Thyroid gland (tissue), 4 donors: ENCODE measurements around the gene ZBTB18. TPM values are rescaled to one million over a fixed set of nuclear protein-coding genes. Genes with fewer than 3 reads are reported as not detected.

Experiments
- DNase-seq, 2 donors: peaks; one replicate each; pipeline ENCODE4 v3.0.0-alpha.2; 2019
- H3K27ac ChIP-seq, 3 donors: fragments of 200-600 bp; sonication (generic); 1 replicate in 2 of 3; 2 replicates in 1 of 3; pipeline ENCODE4 v1.5.1; 2016 to 2019; ENCODE audit warnings: mild to moderate bottlenecking in 1 of 3, moderate library complexity in 1 of 3
- H3K27me3 ChIP-seq: fragments of 200-600 bp; sonication (generic); one replicate; pipeline ENCODE4 v1.5.1; 2019
- H3K36me3 ChIP-seq, 2 donors: fragments of 200-600 bp; sonication (generic); one replicate each; pipeline ENCODE4 v1.5.1; 2016 to 2019
- H3K4me1 ChIP-seq, 2 donors: fragments of 200-600 bp; sonication (generic); one replicate each; pipeline ENCODE4 v1.5.1; 2017 to 2019
- H3K4me3 ChIP-seq, 3 donors: fragments of 200-600 bp; sonication (generic); replicated peaks in 1 of 3; 1 replicate in 2 of 3; 2 replicates in 1 of 3; pipeline ENCODE4 v1.5.1; 2016; ENCODE audit warnings: mild to moderate bottlenecking in 1 of 3
- H3K9me3 ChIP-seq: fragments of 200-600 bp; sonication (generic); one replicate; pipeline ENCODE4 v1.5.1; 2017
- POLR2A ChIP-seq, 2 donors: fragments of 450-650 bp; IDR thresholded peaks; one replicate each; pipeline ENCODE4 v1.6.1; 2017; ENCODE audit warnings: antibody characterized with exemption in 2 of 2, mild to moderate bottlenecking in 2 of 2, moderate library complexity in 1 of 2
- WGBS, 2 donors: methylation state at CpG; one replicate each; pipeline ENCODE4 v1.1.5; 2017; 5-methylcytosine and 5-hydroxymethylcytosine counted together
- intact Hi-C: fragments of 100-400 bp; cut with DNase I; formaldehyde crosslinking; loops from one replicate; pipeline ENCODE4 v1.15.1; 2023
- total RNA-seq, 4 donors: library from RNA; depleted of rRNA; stranded (reverse); fragments of >200 nt; gene quantifications; one replicate each; pipeline ENCODE4 v1.2.3, GENCODE V29; 2016
- TF ChIP-seq, protein P1 (sequence below), 6 experiments: fragments of 200-600 bp in 3 of 6; fragments of 450-650 bp in 3 of 6; sonication (generic) in 3 of 6; IDR thresholded peaks; one replicate each; pipeline ENCODE4 v1.5.1; 2016 to 2019; ENCODE audit warnings: antibody characterized with exemption in 6 of 6, mild to moderate bottlenecking in 2 of 6, inconsistent platforms in 1 of 6, moderate library complexity in 1 of 6

ZBTB18 gene
- total RNA-seq, 4 donors from 2014 or later = 15.5 to 20.6 (median 18.3) TPM

DNA sequence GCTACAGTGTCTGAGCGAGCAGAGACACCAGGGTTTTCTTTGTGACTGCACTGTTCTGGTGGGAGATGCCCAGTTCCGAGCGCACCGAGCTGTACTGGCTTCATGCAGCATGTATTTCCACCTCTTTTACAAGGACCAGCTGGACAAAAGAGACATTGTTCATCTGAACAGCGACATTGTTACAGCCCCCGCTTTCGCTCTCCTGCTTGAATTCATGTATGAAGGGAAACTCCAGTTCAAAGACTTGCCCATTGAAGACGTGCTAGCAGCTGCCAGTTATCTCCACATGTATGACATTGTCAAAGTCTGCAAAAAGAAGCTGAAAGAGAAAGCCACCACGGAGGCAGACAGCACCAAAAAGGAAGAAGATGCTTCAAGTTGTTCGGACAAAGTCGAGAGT lies 2.7 kb downstream of the ZBTB18 start:
- TF ChIP-seq POLR2A (IDR thresholded peaks at IDR 0.05) = no peak
- TF ChIP-seq, protein P1, sequence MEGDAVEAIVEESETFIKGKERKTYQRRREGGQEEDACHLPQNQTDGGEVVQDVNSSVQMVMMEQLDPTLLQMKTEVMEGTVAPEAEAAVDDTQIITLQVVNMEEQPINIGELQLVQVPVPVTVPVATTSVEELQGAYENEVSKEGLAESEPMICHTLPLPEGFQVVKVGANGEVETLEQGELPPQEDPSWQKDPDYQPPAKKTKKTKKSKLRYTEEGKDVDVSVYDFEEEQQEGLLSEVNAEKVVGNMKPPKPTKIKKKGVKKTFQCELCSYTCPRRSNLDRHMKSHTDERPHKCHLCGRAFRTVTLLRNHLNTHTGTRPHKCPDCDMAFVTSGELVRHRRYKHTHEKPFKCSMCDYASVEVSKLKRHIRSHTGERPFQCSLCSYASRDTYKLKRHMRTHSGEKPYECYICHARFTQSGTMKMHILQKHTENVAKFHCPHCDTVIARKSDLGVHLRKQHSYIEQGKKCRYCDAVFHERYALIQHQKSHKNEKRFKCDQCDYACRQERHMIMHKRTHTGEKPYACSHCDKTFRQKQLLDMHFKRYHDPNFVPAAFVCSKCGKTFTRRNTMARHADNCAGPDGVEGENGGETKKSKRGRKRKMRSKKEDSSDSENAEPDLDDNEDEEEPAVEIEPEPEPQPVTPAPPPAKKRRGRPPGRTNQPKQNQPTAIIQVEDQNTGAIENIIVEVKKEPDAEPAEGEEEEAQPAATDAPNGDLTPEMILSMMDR (IDR thresholded peaks at IDR 0.05) = no peak
- Histone ChIP-seq H3K27me3 (no peaks in the 10 kb centered on the region), H3K27ac (no peak overlapping the region), H3K36me3 (peaks cover 16 to 22% of the 10 kb centered on the region in 2 donors), H3K4me1 (peaks cover 6 to 8% of the 10 kb centered on the region in 2 donors), H3K4me3 (no peak overlapping the region), H3K9me3 (no peaks in the 10 kb centered on the region)
- no peak for DNase-seq
- WGBS, 2 donors = 91 to 95% methylated on average over 11 of the region's 11 CpGs
- intact Hi-C loops = loop anchor here (10.0 kb wide), 1 partner anchor 221 kb away; no protein-coding TSS in a partner anchor

DNA sequence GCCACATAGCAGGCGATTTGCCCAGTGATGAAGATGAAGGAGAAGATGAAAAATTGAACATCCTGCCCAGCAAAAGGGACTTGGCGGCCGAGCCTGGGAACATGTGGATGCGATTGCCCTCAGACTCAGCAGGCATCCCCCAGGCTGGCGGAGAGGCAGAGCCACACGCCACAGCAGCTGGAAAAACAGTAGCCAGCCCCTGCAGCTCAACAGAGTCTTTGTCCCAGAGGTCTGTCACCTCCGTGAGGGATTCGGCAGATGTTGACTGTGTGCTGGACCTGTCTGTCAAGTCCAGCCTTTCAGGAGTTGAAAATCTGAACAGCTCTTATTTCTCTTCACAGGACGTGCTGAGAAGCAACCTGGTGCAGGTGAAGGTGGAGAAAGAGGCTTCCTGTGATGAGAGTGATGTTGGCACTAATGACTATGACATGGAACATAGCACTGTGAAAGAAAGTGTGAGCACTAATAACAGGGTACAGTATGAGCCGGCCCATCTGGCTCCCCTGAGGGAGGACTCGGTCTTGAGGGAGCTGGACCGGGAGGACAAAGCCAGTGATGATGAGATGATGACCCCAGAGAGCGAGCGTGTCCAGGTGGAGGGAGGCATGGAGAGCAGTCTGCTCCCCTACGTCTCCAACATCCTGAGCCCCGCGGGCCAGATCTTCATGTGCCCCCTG lies 3.3 kb downstream of the ZBTB18 start:
- Histone ChIP-seq H3K9me3 (no peaks in the 10 kb centered on the region), H3K4me3 (no peak overlapping the region), H3K27me3 (no peaks in the 10 kb centered on the region), H3K4me1 (peaks cover 6 to 8% of the 10 kb centered on the region in 2 donors), H3K36me3 (peaks cover 16 to 22% of the 10 kb centered on the region in 2 donors), H3K27ac (no peak overlapping the region)
- DNase-seq = no peak
- intact Hi-C loops = loop anchor here (10.0 kb wide), 1 partner anchor 220 kb away; no protein-coding TSS in a partner anchor
- no peak for TF ChIP-seq POLR2A (IDR thresholded peaks at IDR 0.05)
- TF ChIP-seq, protein P1 (IDR thresholded peaks at IDR 0.05) = no peak
- WGBS, 2 donors = 89 to 94% methylated on average over 17 of the region's 17 CpGs

DNA sequence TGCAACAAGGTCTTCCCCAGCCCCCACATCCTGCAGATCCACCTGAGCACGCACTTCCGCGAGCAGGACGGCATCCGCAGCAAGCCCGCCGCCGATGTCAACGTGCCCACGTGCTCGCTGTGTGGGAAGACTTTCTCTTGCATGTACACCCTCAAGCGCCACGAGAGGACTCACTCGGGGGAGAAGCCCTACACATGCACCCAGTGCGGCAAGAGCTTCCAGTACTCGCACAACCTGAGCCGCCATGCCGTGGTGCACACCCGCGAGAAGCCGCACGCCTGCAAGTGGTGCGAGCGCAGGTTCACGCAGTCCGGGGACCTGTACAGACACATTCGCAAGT lies 3.8 kb downstream of the ZBTB18 start:
- 93 to 97% methylated on average over 27 of the region's 27 CpGs for WGBS, 2 donors
- peaks cover 16 to 22% of the 10 kb centered on the region in 2 donors for H3K36me3 ChIP-seq
- TF ChIP-seq POLR2A (IDR thresholded peaks at IDR 0.05) = no peak
- TF ChIP-seq, protein P1 (IDR thresholded peaks at IDR 0.05) = no peak
- H3K9me3 ChIP-seq = no peaks in the 10 kb centered on the region
- no peaks in the 10 kb centered on the region for H3K27me3 ChIP-seq
- peaks cover 6 to 8% of the 10 kb centered on the region in 2 donors for H3K4me1 ChIP-seq
- DNase-seq = no peak
- intact Hi-C loops = loop anchor here (10.0 kb wide), 1 partner anchor 220 kb away; no protein-coding TSS in a partner anchor
- no peak overlapping the region for H3K4me3 ChIP-seq
- H3K27ac ChIP-seq = no peak overlapping the region

DNA sequence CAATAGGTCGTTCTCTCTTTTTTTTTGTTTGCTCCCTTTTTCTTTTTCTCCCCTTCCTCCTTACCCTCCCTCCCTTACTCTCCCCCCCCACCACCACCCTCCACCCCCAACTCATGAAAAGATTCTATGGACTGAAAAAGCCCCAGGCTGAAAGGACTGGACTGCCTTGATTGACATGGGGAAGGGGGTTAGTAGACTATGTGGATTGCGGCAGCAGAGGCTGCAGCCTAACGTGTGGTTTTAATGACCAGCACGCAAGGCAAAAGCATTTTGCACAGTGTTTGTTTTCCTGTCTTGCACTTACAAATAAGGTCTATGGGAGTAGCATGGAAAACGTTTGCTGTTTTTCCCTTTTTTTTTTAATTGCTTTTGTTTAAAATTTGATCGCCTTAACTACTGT lies 5.5 kb downstream of the ZBTB18 start:
- Histone ChIP-seq H3K36me3 (peaks cover 16 to 22% of the 10 kb centered on the region in 2 donors), H3K9me3 (no peaks in the 10 kb centered on the region), H3K4me3 (no peak overlapping the region), H3K4me1 (no peaks in the 10 kb centered on the region), H3K27me3 (no peaks in the 10 kb centered on the region), H3K27ac (no peak overlapping the region)
- WGBS, 2 donors = 80 to 81% methylated on average over 6 of the region's 6 CpGs
- TF ChIP-seq POLR2A (IDR thresholded peaks at IDR 0.05) = no peak
- TF ChIP-seq, protein P1 (IDR thresholded peaks at IDR 0.05) = no peak
- no peak for DNase-seq
- intact Hi-C loops = loop anchor here (10.0 kb wide), 1 partner anchor 218 kb away; no protein-coding TSS in a partner anchor
